ENCODE results near the gene TMEM218. TPM values are rescaled to one million over a fixed set of nuclear protein-coding genes. Genes with fewer than 3 reads are reported as not detected.

Gene TMEM218
- total and polyA plus RNA-seq, 2 donors (not counting 1 experiment from before 2014, with no cell fraction given), result 20.7 to 31.7 TPM

DNA sequence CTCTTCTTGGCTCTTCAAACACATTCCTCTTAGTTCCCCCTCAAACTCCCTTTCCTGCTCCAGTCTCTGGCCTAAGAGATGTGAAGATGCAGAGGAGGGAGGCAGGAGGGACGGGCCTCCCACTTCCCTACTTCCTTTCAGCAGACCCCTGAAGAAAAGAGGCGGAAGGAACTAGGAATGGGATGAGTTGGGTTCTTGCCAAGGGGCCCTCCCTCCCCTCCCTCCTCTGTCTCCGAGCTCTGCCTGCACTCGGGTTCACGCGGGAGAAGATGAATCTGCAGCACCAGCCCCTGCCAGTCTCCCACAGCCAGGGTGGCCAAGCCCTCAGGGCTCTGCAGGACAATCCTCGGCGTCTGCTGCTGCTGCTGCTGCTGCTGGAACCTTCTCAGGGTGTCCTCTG is 28.8 kb upstream of the TMEM218 start:
- no peak overlapping the region for H3K4me2 ChIP-seq (replicated peaks; ENCODE audit: low read depth, low read length, poor library complexity, severe bottlenecking)
- Mint-ChIP-seq H3K4me3 (no peak overlapping the region), H3K9me3 (ENCODE audit: insufficient read depth) (no peaks in the 10 kb centered on the region), H3K27me3 (peaks cover 56% of the 10 kb centered on the region), H3K27ac (no peak overlapping the region), H3K4me1 (peaks cover 4% of the 10 kb centered on the region)
- H3K4me1 ChIP-seq (ENCODE audit: control insufficient read depth in 2 of 2, insufficient read depth in 2 of 2, low read length in 2 of 2), result peaks cover 3 to 6% of the 10 kb centered on the region in 2 donors
- H3K36me3 ChIP-seq (replicated peaks in 1 of 2; ENCODE audit: control extremely low read depth in 1 of 2, control insufficient read depth in 1 of 2, extremely low read depth in 1 of 2, insufficient read depth in 2 of 2, low read length in 1 of 2), result no peaks in the 10 kb centered on the region
- no peak for TF ChIP-seq EZH2 (IDR thresholded peaks at IDR 0.05; ENCODE audit: borderline replicate concordance, insufficient read depth, low read depth, low read length, poor library complexity, severe bottlenecking)
- TF ChIP-seq, protein P1, sequence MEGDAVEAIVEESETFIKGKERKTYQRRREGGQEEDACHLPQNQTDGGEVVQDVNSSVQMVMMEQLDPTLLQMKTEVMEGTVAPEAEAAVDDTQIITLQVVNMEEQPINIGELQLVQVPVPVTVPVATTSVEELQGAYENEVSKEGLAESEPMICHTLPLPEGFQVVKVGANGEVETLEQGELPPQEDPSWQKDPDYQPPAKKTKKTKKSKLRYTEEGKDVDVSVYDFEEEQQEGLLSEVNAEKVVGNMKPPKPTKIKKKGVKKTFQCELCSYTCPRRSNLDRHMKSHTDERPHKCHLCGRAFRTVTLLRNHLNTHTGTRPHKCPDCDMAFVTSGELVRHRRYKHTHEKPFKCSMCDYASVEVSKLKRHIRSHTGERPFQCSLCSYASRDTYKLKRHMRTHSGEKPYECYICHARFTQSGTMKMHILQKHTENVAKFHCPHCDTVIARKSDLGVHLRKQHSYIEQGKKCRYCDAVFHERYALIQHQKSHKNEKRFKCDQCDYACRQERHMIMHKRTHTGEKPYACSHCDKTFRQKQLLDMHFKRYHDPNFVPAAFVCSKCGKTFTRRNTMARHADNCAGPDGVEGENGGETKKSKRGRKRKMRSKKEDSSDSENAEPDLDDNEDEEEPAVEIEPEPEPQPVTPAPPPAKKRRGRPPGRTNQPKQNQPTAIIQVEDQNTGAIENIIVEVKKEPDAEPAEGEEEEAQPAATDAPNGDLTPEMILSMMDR (IDR thresholded peaks at IDR 0.05), result no peak
- intact Hi-C loops (cut with micrococcal nuclease), result loop anchor here (5.0 kb wide), 1 partner anchor 207 kb away; no protein-coding TSS in a partner anchor
- DNase-seq, result no peak
- POLR2A ChIA-PET, result no interaction called here
- CTCF ChIA-PET, result interaction anchor here (0.8 to 5.5 kb wide), 12 partner anchors 9 to 303 kb away, joined by 3 to 82 read pairs (median 5); partner anchors contain the start of gene TMEM218
- no peak overlapping the region for H3K9ac ChIP-seq (ENCODE audit: low read length)
- H4K20me1 ChIP-seq (ENCODE audit: control insufficient read depth, insufficient read depth, low read length, poor library complexity, severe bottlenecking), result no peaks in the 10 kb centered on the region
- H3K9me3 ChIP-seq (ENCODE audit: control extremely low read depth in 1 of 3, control insufficient read depth in 2 of 3, insufficient read depth in 1 of 3, low read length in 2 of 3), result no peaks in the 10 kb centered on the region
- H3K27ac ChIP-seq (ENCODE audit: low read length in 2 of 2), result no peak overlapping the region
- no peak overlapping the region for H3K4me3 ChIP-seq (ENCODE audit: control extremely low read depth in 1 of 5, extremely low read depth in 1 of 5, insufficient read depth in 1 of 5, low read depth in 2 of 5, low read length in 4 of 5)
- ATAC-seq (ENCODE audit: low read depth), result no peak
- H3K27me3 ChIP-seq (replicated peaks in 1 of 4; ENCODE audit: control extremely low read depth in 1 of 4, control insufficient read depth in 3 of 4, insufficient read depth in 4 of 4, low read length in 3 of 4), result peaks cover 0 to 16% (median 10%) of the 10 kb centered on the region in 4 experiments
- 66% methylated on average over 5 of the region's 8 CpGs for WGBS (ENCODE audit: insufficient coverage)
- no peak overlapping the region for H2AFZ ChIP-seq (ENCODE audit: insufficient read depth, low read depth, low read length, poor library complexity, severe bottlenecking)
- H3K79me2 ChIP-seq (ENCODE audit: control insufficient read depth, insufficient read depth, low read length), result no peaks in the 10 kb centered on the region

DNA sequence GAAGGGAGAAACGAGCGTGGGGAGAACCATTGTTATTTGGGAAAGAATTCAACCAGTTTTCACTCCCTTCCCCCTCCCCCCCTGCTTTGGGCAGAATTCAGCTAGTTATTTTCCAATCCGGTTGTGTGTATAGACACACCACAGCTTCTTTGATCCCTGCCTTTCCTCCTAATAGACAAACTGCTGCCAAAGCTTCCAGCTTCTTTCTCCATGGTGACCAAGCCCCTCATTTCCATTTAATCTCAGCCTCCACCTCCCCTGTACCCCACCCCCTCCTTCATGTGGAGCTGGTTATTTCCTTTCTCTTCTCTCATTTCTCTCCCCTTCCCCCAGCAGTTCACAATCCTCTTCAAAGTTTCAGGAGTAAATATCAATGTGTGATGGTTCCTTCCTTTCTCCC is 28.4 kb upstream of the TMEM218 start:
- H3K4me3 Mint-ChIP-seq, result no peak overlapping the region
- Histone ChIP-seq H4K20me1 (ENCODE audit: control insufficient read depth, insufficient read depth, low read length, poor library complexity, severe bottlenecking) (no peaks in the 10 kb centered on the region), H3K27me3 (replicated peaks in 1 of 4; ENCODE audit: control extremely low read depth in 1 of 4, control insufficient read depth in 3 of 4, insufficient read depth in 4 of 4, low read length in 3 of 4) (peaks cover 0 to 16% (median 10%) of the 10 kb centered on the region in 4 experiments), H3K79me2 (ENCODE audit: control insufficient read depth, insufficient read depth, low read length) (no peaks in the 10 kb centered on the region), H3K9ac (ENCODE audit: low read length) (no peak overlapping the region), H3K27ac (ENCODE audit: low read length in 2 of 2) (no peak overlapping the region), H3K9me3 (ENCODE audit: control extremely low read depth in 1 of 3, control insufficient read depth in 2 of 3, insufficient read depth in 1 of 3, low read length in 2 of 3) (no peaks in the 10 kb centered on the region), H3K4me2 (replicated peaks; ENCODE audit: low read depth, low read length, poor library complexity, severe bottlenecking) (no peak overlapping the region), H3K4me3 (ENCODE audit: control extremely low read depth in 1 of 5, extremely low read depth in 1 of 5, insufficient read depth in 1 of 5, low read depth in 2 of 5, low read length in 4 of 5) (no peak overlapping the region), H3K36me3 (replicated peaks in 1 of 2; ENCODE audit: control extremely low read depth in 1 of 2, control insufficient read depth in 1 of 2, extremely low read depth in 1 of 2, insufficient read depth in 2 of 2, low read length in 1 of 2) (no peaks in the 10 kb centered on the region), H3K4me1 (ENCODE audit: control insufficient read depth in 2 of 2, insufficient read depth in 2 of 2, low read length in 2 of 2) (peaks cover 3 to 6% of the 10 kb centered on the region in 2 donors), H2AFZ (ENCODE audit: insufficient read depth, low read depth, low read length, poor library complexity, severe bottlenecking) (no peak overlapping the region)
- DNase-seq (no peak), ATAC-seq (ENCODE audit: low read depth) (no peak)
- 100% methylated on average over 1 of the region's 3 CpGs for WGBS (ENCODE audit: insufficient coverage)
- intact Hi-C loops (cut with micrococcal nuclease), result loop anchor here (5.0 kb wide), 1 partner anchor 208 kb away; no protein-coding TSS in a partner anchor
- H3K27me3 Mint-ChIP-seq, result peaks cover 58% of the 10 kb centered on the region
- no peaks in the 10 kb centered on the region for H3K9me3 Mint-ChIP-seq (ENCODE audit: insufficient read depth)
- H3K27ac Mint-ChIP-seq, result no peak overlapping the region
- no peak for TF ChIP-seq EZH2 (IDR thresholded peaks at IDR 0.05; ENCODE audit: borderline replicate concordance, insufficient read depth, low read depth, low read length, poor library complexity, severe bottlenecking)
- TF ChIP-seq, protein P1 (IDR thresholded peaks at IDR 0.05), result no peak
- CTCF ChIA-PET, result interaction anchor here (0.9 to 5.5 kb wide), 6 partner anchors 13 to 302 kb away, joined by 3 to 64 read pairs (median 28); partner anchors contain the start of gene TMEM218
- POLR2A ChIA-PET, result no interaction called here
- H3K4me1 Mint-ChIP-seq, result peaks cover 4% of the 10 kb centered on the region

All from B cell (primary cell).